Activated B cell treated with CpG ODN at 0.5 μM for 24 hours (primary cell): ENCODE results near the gene FLNB. TPM values are rescaled to one million over a fixed set of nuclear protein-coding genes. Genes with fewer than 3 reads are reported as not detected.

Source experiments
- ATAC-seq: fragments of 200-7000 bp; cut with Tn5 transposase; one replicate; pipeline ENCODE4 v1.10.0; 2021; ENCODE audit warnings: low read depth, mild to moderate bottlenecking, moderate library complexity
- CTCF ChIA-PET: fragments of 350-600 bp; sonication (Branson Sonifier 250); formaldehyde crosslinking; loops from one replicate; lab custom pipeline; 2021; ENCODE audit warnings: antibody characterized with exemption; lab: Charles Lee
- POLR2A ChIA-PET: fragments of 350-600 bp; sonication (Branson Sonifier 250); formaldehyde crosslinking; loops from one replicate; lab custom pipeline; 2021; ENCODE audit warnings: antibody characterized with exemption; lab: Charles Lee
- DNase-seq: peaks from one replicate; pipeline ENCODE4 v3.0.0; 2022
- H3K27ac Mint-ChIP-seq: one replicate; pipeline ENCODE4 v1.8.0; 2020; ENCODE audit warnings: mixed read lengths
- H3K27me3 Mint-ChIP-seq: one replicate; pipeline ENCODE4 v1.8.0; 2021; ENCODE audit warnings: mixed read lengths
- H3K36me3 Mint-ChIP-seq: one replicate; pipeline ENCODE4 v1.8.0; 2021; ENCODE audit warnings: low read depth, mixed read lengths
- H3K4me1 Mint-ChIP-seq: one replicate; pipeline ENCODE4 v1.8.0; 2021; ENCODE audit warnings: mixed read lengths
- H3K4me3 Mint-ChIP-seq: one replicate; pipeline ENCODE4 v1.8.0; 2020; ENCODE audit warnings: mild to moderate bottlenecking, mixed read lengths
- H3K9me3 Mint-ChIP-seq: one replicate; pipeline ENCODE4 v1.8.0; 2020; ENCODE audit warnings: mixed read lengths
- CTCF ChIP-seq: fragments of 200-600 bp; IDR thresholded peaks from one replicate; pipeline ENCODE4 v1.8.0; 2022; ENCODE audit warnings: antibody characterized with exemption, mild to moderate bottlenecking
- intact Hi-C: fragments of 100-400 bp; cut with micrococcal nuclease; formaldehyde crosslinking; loops from one replicate; pipeline ENCODE4 v1.15.1; 2024
- total RNA-seq: library from RNA; stranded (reverse); gene quantifications from 2 replicates; pipeline ENCODE4 v1.2.3, GENCODE V29; 2022

Gene FLNB
- total RNA-seq, 1 donor from 2014 or later, result 16.7 TPM

GRCh38 chr3:58207954-58208353 is 199.7 kb downstream of the FLNB start:
- H3K4me1 Mint-ChIP-seq, result peaks cover 34% of the 10 kb centered on the region
- no peaks in the 10 kb centered on the region for H3K27me3 Mint-ChIP-seq
- no peaks in the 10 kb centered on the region for H3K9me3 Mint-ChIP-seq
- no peak for TF ChIP-seq CTCF
- POLR2A ChIA-PET, result interaction anchor here (0.7 to 1.6 kb wide), 2 partner anchors 11 to 15 kb away, joined by 4 to 5 read pairs; no protein-coding TSS in a partner anchor
- H3K27ac Mint-ChIP-seq, result peak overlapping the region; percentile 37
- no peak overlapping the region for H3K4me3 Mint-ChIP-seq
- DNase-seq (no peak), ATAC-seq (no peak)
- CTCF ChIA-PET, result interaction anchor here (1.1 kb wide), 1 partner anchor 9 kb away, joined by 3 read pairs; no protein-coding TSS in a partner anchor
- intact Hi-C loops, result no loop called here
- H3K36me3 Mint-ChIP-seq, result no peaks in the 10 kb centered on the region

DNA sequence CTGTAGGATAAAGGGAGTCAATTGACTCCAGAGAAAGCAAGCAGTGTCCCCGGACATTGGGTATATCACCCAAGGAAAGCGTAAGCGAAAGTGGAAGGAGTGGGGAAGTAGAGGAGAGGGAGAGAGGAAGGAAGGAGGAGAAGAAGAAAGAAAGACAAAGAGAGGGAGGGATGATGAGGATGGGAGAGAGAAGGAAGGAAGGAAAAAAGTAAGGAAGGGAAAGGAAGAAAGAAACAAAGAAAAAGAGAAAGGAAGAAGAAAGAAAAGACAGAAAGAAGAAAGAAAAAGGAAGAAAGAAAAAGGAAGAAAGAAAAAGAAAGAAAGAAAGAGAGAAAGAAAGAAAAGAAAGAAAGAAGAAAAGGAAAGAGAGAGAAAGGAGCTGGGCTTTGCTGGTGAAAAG is 201.7 kb downstream of the FLNB start:
- no peaks in the 10 kb centered on the region for H3K9me3 Mint-ChIP-seq
- H3K27ac Mint-ChIP-seq, result peak overlapping the region; percentile 59
- peaks cover 44% of the 10 kb centered on the region for H3K4me1 Mint-ChIP-seq
- DNase-seq (no peak), ATAC-seq (no peak)
- intact Hi-C loops, result no loop called here
- no peaks in the 10 kb centered on the region for H3K27me3 Mint-ChIP-seq
- POLR2A ChIA-PET, result interaction anchor here (0.6 to 1.1 kb wide), 2 partner anchors 13 to 120 kb away, joined by 3 to 5 read pairs; no protein-coding TSS in a partner anchor
- H3K4me3 Mint-ChIP-seq, result no peak overlapping the region
- H3K36me3 Mint-ChIP-seq, result no peaks in the 10 kb centered on the region
- no peak for TF ChIP-seq CTCF
- CTCF ChIA-PET, result interaction anchor here (2.0 kb wide), 1 partner anchor 22 kb away, joined by 5 read pairs; no protein-coding TSS in a partner anchor

DNA sequence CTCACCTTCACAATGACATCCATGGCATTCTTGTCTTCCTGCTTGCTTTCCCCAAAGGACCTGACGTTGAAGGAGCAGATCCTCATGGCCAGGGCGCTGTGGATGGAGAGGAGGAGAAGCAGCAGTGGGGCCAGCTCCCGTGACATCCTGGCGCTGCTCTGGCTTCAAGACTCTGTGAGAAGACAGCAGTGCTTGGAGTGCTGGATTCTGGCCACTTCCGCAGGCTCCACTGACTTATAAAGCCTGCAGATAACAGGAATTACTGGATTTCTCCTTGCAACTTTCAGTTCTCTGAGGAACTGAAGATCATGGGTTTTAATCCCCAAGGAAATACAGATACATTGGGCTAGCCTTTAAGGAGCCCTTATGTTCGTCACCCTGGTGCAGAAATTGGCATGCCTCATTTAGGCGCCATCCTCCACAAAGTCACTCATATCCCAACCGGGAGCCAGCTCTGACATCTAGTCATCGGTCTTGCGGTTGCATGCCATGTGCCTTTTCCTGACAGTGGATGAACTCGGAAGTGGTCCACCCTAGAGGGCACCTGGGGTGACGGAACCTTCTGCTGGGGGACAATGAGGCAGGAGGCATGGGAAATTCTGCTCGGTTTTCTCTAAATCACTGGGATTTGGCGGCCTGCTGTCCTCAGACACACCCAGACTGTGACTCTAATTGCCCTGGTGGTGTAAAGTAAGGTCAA is 202.7 kb downstream of the FLNB start, which contains the start of gene DNASE1L3:
DNASE1L3 (minus strand) TSS at position 212 of the 700 bp plus-strand sequence; CDS start at position 146, 66 bp downstream.
- H3K27me3 Mint-ChIP-seq, result no peaks in the 10 kb centered on the region
- no peak within 1 kb of the TSS for H3K4me3 Mint-ChIP-seq
- no peaks in the 10 kb centered on the region for H3K36me3 Mint-ChIP-seq
- ChIA-PET POLR2A (interaction anchor here (1.1 to 9.1 kb wide), 2 partner anchors 9 to 14 kb away, joined by 5 to 286 read pairs; no protein-coding TSS in a partner anchor), CTCF (interaction anchor here (2.0 kb wide), 1 partner anchor 23 kb away, joined by 5 read pairs; no protein-coding TSS in a partner anchor)
- no peak for TF ChIP-seq CTCF
- intact Hi-C loops, result no loop called here
- H3K9me3 Mint-ChIP-seq, result no peaks in the 10 kb centered on the region
- DNase-seq (no peak), ATAC-seq (no peak)
- H3K27ac Mint-ChIP-seq, result peak within 1 kb of the TSS; percentile 59
- H3K4me1 Mint-ChIP-seq, result peaks cover 53% of the 10 kb centered on the region

GRCh38 chr3:58214484-58215316 is 206.5 kb downstream of the FLNB start:
- no peaks in the 10 kb centered on the region for H3K27me3 Mint-ChIP-seq
- ATAC-seq (peak; percentile 86), DNase-seq (peak; percentile 51)
- peaks cover 72% of the 10 kb centered on the region for H3K4me1 Mint-ChIP-seq
- intact Hi-C loops, result loop anchor here (1.0 to 2.0 kb wide), 2 partner anchors 11 to 92 kb away; partner anchors contain the start of genes HTD2 and RPP14
- H3K36me3 Mint-ChIP-seq, result no peaks in the 10 kb centered on the region
- ChIA-PET CTCF (interaction anchor here (0.7 to 3.0 kb wide), 14 partner anchors 9 to 91 kb away, joined by 3 to 34 read pairs (median 6); partner anchors contain the start of genes HTD2 and RPP14), POLR2A (interaction anchor here (0.5 to 9.1 kb wide), 14 partner anchors 9 to 1056 kb away, joined by 3 to 286 read pairs (median 5); partner anchors contain the start of genes HTD2 and RPP14)
- peak overlapping the region; percentile 68 for H3K4me3 Mint-ChIP-seq
- H3K27ac Mint-ChIP-seq, result peak overlapping the region; percentile 96
- H3K9me3 Mint-ChIP-seq, result no peaks in the 10 kb centered on the region
- no peak for TF ChIP-seq CTCF
